ENCODE data around the gene TTC22.
A peak's percentile ranks its signal among the peaks of the same experiment; 100 is the strongest.

Gene TTC22

DNA sequence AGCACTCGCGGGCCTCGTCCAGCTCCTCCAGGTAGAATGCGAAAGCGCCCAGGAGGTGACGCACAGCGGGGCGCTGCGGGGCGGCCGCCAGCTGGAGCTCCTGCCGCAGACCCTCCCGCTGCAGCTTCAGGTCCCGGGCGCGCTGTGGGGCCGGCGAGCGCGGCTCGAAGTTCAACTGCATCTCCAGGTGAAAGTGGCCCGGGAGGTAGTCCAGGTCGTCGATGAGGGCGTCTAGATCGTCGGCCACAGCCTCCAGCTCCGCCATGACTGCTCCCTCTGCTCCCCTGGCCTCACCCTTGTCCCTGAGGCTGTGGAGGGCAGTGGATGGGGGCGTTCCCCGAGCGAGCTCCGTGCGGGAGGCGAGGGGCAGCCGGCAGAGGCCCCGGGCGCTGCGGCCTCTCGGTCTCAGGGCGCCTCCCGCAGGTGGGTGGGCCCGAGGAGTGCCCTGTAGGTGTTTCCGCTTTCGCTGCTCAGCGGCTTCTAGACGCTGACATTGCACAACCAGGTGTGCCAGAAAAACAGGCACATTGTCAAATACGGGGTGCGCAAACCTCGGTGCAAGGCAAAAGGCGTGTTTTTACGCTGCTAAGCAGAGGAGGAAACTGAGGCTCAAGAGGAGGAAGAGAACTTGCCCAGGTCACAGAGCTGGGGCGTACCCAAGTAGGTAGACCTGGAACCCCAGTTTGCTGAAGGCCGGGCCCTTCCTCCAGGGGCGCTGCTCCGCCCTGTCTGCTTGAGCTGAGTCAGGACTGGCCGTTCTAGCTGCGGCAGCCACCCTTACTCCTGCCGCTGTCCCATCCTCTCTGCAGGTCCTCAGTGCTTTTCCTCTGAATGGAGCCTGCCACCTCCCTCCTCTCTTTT is at the start of gene TTC22:
Gene TTC22 (minus strand): TSS at position 425 of the 861 bp plus-strand sequence. CDS start 160 bp downstream, at position 265.
- DNase-seq: peak; percentile 31 to 55

DNA sequence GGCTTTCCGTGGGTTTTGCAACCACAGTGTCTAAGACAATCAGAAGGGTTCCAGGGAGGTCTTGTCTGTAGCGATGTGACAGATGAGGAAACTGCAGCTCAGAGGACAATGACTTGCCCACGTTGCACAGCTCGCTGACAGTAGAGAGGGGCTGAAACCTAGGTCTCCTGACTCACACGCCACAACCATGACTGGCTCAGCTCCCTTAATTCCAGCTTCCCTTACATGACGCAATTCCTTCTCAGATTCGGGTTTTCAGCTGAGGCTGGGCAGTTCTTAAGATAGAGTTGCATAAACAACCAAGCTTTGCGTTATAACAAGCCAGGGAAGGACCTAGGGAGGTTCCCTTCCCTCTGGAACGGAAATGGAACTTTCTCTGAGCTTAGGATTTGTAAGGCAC is 49.6 kb upstream of the TTC22 start:
- DNase-seq: no peak

DNA sequence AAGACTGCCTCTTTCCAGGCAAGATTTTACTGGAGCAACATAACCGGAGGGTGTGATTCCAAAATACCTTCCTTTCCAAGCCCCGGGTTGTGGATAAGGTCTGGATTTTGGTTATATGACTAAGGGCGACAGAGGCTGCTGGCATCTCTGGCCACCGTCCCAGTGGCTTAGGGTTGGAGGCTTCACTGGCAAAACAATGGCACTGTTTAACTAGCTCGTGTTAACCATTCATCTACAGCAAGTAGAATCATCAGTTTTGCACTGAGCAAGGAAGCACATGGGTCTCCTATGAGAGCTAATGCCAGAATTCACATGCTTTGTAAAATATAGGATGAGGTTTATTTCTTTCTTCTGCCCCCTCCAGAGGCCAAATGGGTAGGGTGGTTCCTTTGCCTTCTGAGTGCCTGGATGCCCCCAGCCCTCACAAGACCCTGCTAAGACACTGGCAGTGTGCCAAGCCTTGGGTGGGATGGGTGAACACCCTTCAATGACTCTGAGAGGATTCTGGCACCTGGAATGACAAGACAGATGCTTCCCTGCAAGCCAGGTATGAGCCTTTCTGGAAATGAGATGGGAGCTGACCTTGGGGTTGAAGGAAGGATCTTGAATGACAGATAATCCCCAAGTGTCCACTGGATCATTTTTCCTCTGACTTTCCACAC is 49.1 kb upstream of the TTC22 start:
- no peak for DNase-seq

DNA sequence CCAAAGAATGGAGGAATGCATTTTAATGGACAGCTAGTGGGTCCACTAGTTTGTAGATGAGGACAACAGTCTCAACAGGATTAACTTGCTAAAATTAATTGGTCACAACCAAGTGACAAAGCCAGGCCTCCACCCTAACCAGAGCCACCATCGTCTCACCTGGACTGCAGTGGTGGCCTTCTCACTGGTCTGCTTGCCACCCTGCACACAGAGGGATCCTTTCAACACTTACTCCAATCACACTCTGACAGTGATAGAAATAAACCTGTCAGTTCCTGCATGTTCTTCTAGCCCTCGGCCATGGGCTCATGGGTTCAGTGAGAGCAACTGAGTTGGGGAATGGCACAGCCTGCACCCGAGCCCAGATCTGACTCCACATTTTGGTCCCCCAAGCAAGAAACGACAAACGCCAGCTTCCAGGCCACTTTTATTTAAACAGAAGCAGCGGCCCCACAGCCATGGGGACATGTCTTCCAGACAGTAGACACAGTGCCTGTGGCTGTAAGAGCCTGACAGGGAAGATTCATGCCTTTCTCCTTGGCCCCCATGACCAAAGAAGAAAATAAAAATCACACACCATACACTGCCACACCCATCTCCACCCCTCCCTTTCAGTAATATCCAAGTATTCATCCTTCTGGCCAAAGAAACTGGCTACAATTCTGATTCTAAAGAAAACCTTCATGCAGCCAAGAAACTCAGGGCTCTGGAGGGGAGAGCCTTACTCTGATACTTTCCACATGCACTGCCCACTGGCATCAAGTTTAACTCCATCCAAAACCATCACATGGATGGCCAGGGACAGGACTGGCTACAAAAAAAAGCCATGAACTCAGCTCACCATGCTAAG is 48.3 kb upstream of the TTC22 start:
- no peak for DNase-seq

DNA sequence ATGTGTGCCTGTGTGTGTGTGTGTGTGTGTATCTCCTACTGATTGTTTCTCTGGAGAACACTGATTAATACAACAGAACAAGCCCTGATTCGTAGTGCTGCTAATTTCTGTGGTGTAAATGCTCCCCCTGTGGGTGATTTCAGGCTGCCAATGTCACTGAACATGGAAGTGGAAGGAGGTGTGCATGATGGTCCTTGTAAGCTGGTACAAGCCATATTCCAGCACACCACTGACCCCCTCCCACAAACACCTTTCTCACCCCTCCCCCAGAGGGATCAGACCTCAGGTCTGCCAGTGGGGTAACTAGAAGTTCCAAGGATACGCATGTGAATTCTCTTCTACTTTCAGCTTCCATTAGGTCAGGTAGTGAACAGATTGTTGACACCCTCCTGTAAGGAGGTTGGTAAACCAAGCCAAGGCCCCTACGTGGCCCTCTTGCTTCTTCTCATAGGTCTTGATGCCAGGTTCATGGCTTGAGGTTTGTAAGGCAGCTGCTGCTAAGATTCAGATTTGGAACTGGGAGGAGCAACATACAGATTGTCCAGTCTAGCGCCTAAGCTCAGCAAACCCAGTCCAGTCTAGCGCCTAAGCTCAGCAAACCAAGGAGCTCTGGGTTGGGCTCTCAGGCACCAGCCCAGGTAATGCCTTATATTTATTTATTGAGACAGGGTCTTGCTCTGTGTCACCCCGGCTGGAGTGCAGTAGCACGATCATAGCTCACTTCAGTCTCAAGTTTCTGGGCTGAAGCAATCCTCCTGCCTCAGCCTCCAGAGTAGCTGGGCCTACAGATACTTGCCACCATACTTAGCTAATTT is 47.2 kb upstream of the TTC22 start:
- no peak for DNase-seq

DNA sequence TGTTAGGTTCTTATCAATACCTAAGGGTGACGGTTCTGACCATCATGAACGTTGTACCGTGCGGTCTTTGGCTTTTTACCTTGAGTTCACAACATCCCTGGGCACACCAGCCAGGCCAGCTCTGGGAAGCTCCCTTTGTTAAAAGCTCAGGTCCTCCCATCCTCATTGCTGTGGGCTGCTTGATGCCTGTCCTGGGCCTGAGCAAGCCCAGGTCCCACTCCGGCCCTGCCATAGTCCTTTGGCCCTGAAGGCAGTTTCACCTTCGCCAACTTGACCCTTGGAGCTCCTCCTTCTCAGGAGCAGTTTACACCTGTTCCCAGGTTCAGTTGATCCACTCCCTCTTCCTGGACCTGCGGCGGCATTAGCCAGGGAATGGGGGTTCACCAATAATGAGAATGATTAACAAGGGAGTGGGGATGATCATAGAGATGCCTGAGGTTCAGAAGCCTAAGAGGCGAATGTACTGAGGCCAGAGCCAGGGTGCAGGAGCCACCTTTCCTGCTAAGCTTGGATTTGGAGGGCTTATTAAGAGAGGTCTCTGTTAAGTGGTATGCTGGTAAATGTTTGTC is 45.7 kb upstream of the TTC22 start:
- no peak for DNase-seq

DNA sequence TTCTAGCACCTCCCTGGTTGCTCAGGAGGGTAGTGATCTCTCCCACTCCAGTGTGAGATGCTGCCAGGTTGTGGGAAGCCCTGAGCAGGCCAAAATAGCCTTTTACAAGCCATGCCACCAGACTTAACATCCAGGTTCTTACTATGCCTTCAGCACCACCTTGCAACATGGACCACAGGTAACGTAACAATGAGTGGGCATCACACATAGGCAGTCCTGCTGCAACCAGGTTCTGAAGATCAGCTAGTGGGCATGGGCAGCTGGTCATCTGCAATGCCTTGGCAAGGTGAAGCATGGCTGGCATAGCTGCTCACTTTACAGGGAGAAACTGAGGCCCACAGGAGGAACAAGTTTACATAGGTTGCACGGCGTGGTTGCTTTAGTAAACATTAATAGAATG is 45.2 kb upstream of the TTC22 start:
- DNase-seq: no peak

DNA sequence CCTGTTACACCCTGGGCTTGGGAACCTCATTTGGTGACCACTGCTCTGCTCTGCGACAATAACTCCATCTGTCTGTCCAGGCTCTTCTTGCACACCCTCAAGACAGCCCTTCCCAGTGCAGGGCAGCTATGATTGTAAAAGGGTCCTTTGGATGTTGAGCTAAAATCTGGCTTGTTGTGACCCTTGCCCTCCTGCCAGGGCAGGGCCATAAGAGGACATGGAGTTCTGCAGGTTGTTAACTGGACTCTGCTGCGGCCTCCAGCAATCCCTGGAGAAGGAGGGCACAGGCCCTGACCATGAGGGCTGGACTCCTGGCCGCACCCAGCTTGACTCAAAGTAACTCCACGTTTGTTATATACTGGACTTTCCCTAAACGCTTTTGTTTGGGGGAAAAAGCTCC is 44.6 kb upstream of the TTC22 start:
- no peak for DNase-seq

DNA sequence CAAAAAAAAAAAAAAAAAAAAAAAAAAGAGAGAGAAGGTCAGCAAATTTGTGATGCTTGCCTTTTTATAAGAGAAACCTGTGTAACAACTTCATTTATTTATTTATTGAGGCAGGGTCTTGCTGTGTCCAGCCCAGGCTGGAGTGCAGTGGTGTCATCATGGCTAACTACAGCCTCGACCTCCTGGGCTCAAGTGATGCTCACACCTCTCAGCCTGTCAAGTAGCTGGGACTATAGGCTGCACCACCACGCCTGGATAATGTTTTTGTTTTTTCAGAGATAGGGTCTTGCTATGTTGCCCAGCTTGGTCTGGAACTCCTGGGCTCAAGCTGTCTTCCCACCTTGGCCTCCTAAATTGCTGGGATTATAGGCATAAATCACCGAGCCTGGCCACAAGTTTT is 43.4 kb upstream of the TTC22 start:
- no peak for DNase-seq

DNA sequence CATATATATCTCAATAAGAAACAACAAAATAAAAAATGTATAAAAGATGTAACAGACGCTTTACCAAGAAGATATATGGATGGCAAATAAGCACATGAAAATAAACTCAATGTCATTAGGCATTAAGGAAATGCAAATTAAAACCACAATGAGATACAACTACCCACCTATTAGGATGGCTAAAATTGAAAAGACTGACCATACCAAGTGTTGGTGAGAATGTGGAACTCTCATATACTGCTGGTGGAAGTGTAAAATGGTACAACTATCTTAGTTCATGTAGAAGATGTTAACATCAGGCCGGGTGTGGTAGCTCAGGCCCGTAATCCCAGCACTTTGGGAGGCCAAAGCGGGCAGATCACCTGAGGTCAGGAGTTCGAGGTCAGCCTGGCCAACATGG is 42.3 kb upstream of the TTC22 start:
- no peak for DNase-seq

DNA sequence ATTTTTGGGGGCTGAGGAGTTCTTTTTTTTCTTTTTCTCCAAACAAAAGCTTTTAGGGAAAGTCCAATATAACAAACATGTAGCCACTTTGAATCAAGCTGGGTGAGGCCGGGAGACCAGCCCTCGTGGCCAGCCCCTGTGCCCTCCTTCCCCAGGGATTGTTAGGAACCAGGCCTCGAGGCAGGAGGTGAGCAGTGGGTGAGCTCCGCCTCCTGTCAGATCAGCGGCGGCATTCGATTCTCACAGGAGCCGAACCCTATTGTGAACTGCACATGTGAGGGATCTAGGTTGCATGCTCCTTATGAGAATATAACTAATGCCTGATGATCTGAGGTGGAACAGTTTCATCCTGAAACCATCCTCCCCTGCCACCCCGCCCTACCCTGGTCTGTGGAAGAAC is 41.8 kb upstream of the TTC22 start:
- no peak for DNase-seq

DNA sequence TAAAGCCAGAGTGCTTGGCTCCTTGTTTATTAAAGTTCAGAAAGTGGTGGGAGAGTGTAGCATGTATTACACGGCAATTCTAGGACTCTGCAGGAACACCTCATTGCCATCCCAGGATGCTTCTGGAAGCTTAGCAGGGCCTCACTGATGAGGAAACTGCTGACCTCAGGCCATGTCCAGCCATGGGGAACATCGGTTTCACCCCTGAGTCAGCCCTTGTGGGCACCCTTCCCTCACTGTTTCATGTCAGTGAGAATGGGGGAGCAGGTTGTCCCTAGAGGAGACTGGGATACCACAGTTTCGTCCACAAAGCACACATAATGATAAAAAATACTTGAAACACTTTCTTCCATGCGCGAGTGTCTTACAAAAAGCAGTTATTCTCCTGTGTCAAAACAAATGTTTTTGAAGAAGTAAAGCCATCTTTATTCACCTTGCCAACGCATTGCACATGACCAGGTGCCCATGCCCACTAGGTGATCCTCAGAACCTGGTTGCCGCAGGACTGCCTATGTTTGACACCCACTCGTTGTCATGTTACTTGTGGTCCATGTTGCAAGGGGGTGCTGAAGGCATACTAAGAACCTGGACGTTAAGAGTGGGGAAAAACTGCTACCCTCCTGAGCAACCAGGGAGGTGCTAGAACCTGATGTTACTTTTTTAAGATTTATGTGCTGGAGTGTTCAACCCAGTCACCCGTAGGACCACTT is 41.2 kb upstream of the TTC22 start:
- no peak for DNase-seq

DNA sequence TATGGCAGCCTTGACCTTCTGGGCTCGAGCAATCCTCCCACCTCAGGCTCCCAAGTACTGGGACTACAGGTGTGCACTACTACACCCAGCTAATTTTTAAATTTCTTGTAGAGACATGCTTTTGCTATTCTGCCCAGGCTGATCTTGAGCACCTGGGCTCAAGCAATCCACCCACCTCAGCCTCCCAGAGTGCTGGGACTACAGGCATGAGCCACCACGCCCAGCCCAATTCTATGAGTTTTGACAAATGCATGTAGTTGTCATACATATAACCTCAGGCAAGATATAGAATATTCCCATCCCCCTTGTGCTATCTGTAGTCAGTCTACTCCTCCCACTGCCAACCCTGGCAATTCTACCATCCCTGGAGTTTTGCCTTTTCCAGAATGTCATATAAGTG is 38.7 kb upstream of the TTC22 start:
- no peak for DNase-seq

DNA sequence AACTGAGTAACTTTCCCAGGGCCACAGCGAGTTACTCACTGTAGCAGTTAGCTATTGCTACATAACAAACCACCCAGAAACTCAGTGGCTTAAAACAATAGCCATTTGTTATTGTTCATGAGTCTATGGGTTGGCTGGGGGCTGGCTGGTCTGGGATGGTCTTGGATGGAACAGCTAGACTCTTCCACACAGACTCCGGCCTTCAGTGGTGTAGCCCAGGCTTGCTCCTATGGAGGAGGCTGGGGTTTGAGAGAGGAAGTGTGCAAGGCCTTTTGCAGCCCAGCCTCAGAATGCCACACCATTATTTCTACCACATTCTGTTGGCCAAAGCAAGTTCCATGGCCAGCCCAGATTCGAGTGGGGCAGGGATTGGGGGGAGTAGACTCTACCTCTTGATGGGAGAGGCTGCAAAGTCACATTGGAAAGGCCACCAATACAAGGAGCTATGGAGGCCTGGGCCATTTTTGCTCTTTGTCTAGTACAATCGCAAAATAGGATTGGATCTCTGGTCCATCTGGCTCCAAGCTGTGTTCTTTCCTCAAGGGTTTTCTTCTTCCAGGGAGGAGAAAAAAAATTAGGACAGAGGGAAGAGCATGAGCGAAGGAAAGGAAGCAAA is 37.5 kb upstream of the TTC22 start:
- DNase-seq: no peak

DNA sequence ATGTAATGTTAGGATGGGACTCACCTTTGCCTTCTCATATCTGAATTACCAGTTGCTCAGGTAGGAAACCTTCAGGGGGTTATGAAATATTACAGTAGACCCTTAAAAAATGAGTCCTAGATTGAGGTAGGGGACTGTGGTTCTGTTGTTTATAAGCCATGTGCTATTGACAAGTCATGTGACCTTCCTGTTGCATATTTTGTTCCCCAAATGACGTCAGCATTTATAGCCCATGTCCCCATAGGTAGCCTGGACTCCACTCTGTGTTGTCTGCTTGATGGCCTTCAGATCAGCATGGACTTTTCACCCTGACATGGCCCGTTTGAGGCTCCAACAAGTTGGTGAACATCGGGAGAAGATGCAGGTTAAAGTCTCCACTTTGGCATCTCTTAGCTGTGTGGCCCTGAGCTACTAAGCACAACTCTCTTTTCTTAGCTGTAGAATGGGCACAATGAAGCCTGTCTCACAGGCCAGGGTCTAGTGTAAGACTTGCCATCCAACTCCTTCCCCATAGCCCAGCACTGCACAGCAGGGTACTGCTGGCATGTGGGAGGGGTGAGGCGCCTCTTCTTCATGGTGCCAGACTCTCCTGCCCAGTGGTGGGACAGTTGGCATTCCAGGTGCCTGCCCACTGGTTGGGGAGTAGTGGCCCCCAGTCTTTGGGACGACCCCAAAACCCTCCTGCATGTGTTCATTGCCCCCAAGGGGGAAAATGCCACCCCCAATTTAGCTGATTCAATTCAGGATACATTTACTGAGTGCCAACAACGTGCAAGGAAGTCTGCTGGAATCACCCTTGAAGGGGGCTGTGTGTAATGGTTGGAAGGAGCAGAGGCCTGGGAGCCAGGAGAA is 36.1 kb upstream of the TTC22 start:
- no peak for DNase-seq

DNA sequence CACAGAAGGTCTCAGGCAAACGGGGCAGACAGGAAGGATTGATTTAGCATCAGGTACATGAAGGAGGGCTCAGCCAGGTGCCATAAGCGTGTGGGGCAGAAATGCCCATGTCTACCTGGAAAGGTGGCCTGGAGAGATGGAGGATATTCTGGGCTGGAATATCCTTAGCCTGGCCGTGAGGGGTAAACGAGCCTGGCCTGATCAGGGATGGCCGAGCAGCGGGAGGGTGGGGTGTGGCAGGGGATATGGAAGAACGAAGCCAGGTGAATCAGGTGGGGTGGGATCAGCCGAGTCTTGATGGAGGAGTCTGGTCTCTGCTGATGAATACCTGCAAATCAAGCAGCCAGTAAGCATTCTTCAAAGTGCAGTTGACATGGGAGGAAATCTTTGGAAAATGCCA is 35.5 kb upstream of the TTC22 start:
- no peak for DNase-seq

DNA sequence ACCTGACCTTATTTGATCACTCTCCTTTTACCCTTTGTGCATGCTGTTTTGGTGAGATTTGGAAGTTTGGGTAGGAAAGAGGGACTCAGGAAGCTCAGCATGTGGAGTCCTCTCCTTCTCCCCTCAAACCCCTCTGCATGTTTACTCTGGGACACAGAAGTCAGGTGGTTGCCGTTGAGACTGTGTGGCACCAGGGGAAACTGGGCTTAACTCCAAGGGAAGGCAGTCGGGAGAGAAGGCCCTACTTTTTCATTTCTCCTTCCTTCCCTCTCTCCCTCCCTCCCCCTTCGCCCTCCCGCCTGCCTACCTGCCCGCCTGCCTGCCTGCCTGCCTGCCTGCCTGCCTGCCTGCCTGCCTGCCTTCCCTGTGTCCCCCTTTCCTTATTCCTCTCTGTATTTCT is 34.8 kb upstream of the TTC22 start:
- DNase-seq: no peak

DNA sequence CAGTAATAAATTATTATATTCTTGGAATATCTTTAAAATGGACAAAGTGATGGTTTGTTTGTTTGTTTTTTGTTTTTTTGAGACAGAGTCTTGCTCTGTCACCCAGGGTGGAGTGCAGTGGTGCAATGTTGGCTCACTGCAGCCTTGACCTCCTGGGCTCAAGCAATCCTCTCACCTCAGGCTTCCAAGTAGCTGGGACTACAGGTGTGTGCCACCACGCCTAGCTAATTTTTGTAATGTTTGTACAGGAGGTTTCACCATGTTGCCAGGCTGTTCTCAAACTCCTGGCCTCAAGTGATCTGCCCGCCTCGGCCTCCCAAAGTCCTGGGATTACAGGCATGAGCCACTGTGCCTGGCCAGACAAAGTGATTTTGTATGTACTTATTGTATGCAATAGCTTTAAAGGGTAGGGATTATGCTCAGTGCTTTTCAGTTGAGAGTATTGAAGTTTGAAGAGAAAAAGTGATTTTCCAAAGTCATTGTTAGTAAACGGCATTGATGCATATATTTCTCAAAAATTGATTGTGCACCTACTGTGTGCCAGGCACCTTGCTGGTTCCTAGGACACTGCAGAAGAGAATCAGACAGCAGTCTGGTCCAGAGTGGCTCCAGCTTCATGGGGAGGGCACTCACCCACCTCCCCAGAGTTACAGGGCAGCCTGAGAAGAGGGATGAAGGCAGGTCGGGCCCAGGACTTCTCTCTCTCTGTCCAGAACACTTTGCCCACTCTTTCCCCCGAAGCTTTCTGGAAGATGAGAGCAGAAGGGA is 34.2 kb upstream of the TTC22 start:
- no peak for DNase-seq

DNA sequence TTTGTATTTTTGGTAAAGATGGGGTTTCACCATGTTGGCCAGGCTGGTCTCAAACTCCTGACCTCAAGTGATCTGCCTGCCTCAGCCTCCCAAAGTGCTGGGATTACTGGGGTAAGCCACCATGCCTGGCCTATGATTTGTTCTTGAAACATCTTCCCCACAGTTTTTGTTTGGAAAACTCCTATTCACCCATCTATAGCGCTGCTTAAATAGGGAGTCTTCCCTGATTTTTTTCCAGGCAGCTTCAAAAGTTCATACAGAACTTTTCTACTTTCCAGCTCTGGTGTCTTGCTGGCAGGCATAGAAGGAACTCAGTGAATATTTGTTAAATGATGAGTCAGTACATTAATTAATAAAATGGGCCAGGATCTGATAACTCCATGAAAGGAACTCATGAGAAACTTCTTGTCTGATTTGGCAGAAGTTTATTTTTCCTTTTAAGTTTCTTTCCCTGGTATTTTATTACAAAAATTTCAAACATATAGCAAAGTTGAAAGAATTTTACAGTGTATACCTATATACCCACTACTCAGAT is 33.0 kb upstream of the TTC22 start:
- no peak for DNase-seq

All from Kasumi-1 (cell line).